Endometrial microvascular endothelial cells (primary cell): ENCODE data around the gene CCDC73. TPM values are rescaled to one million over a fixed set of nuclear protein-coding genes. Genes with fewer than 3 reads are reported as not detected.
"Not testable (repeated sequence)": the region's sequence is repeated elsewhere in the genome, so short reads cannot be mapped to it uniquely, and the experiment has no call there.

Experiments used
- in situ Hi-C: cut with HindIII; loops from 2 replicates; pipeline ENCODE4 v1.10.0; 2017; ENCODE audit warnings: low sequenced_read_pairs, low pct_unique_long_range_greater_than_20kb; ENCODE audit errors: inconsistent ontology term
- total RNA-seq: library from RNA; depleted of rRNA; stranded (reverse); fragments of >200 nt; gene quantifications from one replicate; pipeline ENCODE4 v1.2.3, GENCODE V29; 2015; ENCODE audit errors: inconsistent ontology term

CCDC73 gene
- total RNA-seq, 1 donor from 2014 or later = not detected

DNA sequence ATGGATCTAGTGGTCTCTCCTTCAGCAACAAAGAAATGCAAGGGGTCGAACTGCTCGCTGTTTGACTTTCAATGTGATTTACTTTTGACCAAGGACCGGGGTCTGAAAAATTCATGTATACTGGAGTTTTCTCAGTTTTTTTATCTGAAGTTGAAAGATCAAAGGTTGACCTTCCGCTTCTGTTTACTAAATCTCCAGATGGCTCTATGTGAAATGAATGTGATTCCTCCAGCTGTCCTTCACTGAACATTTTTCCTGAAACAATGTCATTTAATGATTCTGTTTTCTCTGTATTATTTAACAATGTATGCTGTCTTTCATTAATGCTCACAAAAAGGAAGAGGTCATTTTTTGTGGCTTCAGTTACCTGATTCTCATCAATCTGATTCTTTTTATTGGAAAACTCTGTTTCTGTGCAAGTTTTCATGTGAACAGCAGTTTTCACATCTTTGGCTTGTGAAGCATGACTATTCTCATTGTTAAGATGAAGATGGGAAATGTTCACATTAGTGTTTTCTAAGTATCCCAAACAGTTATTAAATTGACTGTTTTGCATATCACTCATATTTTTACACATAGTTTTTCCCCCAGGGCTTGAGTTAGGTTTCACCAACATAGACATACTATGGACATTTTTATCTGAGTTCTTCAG lies 180.8 kb downstream of the CCDC73 start:
- in situ Hi-C loops = no loop called here

DNA sequence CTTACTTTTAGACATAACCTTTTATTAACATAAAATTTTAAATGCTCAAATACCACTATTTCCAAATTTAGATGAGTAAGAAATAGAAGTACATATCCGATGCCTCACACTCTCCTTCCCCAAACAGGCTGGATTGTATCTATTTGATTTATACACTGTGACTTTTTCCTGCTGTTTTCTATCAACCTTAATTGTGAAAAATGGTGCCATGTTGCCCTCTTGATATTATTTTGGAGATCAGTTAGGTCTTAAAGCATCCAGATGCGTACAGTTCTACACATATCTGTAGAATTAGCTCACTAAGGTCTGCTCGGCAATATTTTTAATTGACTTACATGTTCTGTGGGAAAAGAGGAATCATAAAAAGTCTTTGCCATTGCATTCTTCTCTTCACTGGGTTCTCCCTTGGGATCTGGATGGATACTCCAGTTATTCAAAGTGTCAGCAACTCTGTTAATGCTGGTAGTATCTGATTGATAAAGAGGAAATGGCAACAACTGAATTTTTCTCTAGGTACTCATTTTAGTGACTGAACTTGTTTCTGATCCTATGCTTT lies 183.6 kb downstream of the CCDC73 start:
- in situ Hi-C loops = no loop called here

DNA sequence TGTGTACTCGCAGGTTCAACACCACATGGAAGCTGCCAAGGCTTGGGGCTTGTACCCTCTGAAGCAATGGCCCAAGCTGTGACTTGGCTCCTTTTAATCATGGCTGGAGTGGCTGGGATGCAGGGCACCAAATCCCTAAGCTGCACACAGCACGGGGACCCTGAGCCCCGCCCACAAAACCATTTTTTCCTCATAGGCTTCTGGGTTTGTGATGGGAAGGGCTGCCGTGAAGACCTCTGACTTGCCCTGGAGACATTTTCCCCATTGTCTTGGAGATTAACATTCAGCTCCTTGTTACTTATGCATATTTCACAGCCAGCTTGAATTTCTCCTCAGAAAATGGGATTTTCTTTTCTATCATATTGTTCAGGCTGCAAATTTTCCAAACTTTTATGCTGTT lies 185.6 kb downstream of the CCDC73 start:
- in situ Hi-C loops = not testable (repeated sequence)

DNA sequence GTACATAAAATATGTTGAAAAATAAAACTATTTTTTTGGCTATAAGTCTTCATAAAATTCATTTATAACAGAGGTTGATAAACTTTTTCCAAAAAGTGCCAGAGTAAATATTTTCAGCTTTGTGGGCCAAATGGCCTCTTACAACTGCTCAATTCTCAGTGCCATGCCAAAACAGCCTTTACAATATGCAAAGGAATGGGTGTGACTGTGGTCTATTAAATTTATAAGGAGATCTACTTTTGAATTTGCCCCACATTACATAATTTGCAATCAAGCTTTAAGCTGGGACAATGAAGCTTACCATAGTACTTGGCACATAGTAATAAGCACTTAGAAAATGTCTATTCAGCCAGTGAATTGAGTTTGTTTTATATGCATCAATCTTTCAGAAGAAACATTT lies 188.2 kb downstream of the CCDC73 start:
- in situ Hi-C loops = no loop called here

DNA sequence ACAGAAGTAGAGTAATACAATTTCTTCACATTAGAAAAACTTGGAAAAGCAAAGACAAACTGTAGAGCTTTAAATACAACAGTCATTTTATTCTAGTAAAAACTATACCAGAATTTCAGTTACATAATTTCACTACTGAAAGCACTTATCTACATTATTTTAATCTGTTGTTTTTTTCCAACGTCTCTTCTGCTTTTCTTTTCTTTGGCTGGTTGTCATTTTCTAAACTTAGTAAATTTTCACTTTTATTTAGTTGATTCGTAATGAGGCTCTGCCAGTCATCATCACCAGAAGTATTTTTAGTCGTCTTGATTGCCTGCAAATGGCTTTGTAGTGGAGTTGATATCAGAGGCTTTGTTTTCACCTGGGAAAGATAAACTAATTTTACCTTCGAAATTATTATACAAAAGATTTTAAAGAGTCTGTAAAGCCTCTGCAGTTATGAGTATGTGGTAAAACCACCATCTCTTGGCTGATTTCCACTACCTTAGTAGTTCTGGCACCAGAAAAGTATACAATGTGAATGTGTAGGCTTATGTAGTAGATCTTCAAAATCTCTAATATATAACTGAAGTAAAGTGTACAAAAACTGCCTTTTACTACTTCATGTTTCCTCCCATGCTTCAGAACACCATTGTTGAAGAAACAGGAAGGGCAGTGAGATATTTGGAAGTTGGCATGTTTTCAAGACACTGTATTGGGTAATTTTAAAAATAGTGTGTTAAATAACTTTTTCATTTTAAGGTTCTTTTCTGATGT lies 191.6 kb downstream of the CCDC73 start:
- in situ Hi-C loops = no loop called here

DNA sequence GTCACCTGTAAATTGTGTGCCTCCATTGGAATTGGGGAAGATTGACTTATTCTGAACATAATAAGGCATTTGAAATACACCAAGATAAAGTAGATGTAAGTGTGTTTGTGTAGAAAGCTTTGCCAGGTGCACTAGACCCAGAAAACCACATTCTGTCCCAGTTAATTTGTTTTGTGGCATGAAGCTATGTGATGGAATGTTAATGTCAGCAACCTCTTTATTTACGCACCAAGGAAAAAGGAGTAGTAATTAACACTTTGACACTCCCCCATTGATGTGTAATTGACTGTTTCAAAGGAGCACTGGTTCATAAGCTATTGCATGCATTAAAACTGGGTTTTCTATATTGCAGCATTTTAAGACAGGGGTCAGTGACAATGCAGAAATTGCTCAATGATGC lies 196.5 kb downstream of the CCDC73 start:
- in situ Hi-C loops = no loop called here

DNA sequence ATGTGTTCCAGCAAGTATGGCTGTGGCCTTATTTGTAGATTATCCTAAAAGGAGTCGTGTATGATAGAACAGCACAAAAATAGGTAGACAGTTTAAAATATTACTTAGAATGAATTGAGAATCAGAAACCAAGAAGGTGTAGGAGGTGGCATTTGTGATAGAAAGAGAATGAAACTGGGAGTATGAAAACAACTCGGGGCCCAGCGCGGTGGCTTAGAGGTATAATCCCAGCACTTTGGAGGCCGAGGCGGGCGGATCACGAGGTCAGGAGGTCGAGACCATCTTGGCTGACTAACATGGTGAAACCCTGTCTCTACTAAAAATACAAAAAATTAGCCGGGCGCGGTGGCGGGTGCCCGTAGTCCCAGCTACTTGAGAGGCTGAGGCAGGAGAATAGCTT lies 198.3 kb downstream of the CCDC73 start:
- in situ Hi-C loops = not testable (repeated sequence)

DNA sequence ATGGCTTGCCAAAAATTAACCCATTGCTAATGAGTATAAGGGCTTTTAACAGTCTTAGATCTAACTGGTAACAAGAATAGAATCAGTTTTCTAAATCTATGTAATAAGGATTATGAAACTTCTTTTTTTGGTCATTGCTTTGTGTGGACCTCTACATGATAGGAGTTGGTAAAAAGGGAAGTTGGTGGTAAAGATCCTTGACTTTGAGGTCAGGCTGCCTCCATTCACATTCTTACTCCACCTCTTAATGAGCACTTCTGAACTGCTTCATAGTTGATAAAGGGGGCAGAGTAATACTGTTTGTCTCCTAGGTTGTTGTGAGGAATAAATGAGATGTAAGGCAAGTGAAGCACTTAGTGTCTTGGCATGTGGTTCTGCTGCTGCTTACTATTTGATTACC lies 200.2 kb downstream of the CCDC73 start:
- in situ Hi-C loops = no loop called here

DNA sequence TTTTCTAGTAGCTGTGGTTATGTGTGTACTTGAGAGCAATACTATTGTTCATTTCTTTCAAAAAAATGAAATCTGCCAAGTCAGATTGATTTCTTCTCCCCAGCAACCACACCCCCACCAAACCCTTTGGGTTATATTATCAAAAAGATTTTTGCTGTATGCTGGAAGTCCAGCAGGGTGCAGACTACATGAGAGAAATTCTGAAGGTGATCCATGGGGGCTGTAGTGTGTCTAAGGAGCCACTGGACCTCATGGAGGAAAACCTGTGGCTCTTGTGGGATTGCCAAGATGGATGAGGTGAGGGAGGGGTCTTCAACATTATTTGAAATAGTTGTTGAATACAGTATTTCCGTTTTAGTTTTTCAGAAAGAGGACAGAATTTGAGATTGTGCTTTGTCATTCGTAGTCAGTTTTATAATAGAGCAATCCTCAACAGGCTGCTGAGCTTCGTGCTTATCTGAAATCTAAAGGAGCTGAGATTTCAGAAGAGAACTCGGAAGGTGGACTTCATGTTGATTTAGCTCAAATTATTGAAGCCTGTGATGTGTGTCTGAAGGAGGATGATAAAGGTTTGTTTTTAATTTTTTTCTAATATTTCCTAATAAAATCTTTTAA lies 207.8 kb downstream of the CCDC73 start:
- in situ Hi-C loops = no loop called here

DNA sequence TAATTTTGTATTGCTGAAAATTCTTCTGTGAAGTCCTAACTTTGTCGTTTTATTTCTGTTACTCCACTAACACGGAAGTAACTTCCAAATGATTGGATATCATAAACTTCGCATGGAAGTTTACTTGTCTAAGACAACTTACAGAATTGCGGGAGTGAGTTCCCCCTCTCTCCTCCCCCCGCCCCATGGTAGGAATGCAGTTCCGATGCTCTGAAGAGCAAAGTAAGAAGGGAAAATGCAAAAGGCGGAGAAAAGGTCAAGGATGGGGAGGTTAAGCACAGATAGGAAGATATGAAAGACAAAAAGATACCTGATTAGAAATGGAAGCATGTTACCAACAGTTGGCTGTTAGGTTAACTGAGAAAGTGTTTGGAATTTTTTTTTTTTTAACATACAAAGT lies 209.5 kb downstream of the CCDC73 start:
- in situ Hi-C loops = no loop called here

DNA sequence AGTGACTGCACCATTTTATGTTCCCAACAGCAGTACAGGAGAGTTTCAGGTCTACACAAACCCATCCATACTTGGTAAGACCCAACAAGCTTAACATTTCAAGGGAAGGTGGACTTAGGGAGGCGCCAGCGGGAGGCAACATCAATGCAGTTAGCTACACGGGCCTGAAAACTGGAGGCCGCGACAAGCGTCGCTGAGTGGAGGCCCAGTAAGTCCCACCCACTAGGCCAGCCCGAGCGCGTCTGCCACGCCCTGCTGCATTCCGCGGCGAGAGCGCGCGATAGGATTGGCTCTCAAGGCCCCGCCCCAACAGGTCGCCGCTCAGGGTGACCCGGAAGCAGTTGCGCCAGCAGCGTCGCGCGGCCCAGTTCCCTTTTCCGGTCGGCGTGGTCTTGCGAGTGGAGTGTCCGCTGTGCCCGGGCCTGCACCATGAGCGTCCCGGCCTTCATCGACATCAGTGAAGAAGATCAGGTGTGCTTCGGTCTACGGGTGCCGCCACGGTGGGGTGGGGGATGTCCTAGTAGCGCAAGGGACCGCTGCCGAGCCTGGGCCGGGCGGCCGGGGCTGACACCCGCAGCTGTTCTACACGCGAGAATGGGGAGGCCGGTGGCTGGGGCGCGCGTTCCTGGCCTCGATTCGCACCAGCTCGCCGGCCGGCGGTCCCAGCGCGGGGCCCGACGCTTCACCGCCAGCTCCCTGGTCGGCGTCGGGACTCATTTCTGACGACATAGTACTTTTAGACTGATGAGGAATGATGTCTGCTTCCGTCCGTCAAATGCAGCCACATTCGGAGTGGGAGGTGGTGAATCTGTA lies 210.8 kb downstream of the CCDC73 start, which contains the start of gene EIF3M:
TSS of gene EIF3M (plus strand) at position 373 of the 813 bp plus-strand sequence. CDS start at position 430, 57 bp downstream.
- in situ Hi-C loops = no loop called here

DNA sequence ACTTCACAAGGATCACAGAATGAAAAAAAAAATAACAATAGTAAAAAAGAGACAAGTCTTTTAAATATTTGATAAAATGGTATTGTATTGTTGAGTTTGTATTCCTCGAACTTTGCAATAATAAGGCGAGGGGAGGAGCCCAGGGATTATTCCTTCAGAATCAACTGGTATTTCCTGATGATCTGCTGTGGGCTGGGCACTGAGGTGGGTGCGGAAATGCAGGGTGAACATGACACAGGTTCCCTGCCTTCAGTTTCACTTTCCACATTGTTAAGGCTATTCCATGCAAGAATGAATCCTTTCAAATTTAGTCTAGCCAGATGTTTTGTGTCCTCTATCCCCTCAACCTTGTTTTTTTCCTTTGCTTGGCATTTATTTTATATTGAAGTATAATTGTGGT lies 212.9 kb downstream of the CCDC73 start:
- in situ Hi-C loops = no loop called here

DNA sequence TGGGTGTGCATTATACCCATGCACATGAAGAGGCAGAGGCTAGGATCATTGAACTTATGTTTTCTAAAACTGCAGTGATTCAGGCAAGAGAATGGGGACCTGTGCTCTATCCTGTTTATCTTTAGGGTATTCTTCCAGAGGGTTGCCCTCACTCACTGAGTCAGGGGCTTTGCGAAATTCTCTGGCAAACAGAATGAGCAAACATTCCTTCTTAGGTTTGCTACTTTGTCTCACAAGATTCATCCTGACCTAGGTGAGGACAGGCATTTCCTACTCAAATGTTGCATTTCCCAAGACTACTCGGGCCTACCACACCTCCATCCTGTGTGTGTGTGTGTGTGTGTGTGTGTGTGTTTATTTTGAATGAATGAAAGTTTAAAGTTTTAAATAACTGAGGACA lies 213.5 kb downstream of the CCDC73 start:
- in situ Hi-C loops = no loop called here

DNA sequence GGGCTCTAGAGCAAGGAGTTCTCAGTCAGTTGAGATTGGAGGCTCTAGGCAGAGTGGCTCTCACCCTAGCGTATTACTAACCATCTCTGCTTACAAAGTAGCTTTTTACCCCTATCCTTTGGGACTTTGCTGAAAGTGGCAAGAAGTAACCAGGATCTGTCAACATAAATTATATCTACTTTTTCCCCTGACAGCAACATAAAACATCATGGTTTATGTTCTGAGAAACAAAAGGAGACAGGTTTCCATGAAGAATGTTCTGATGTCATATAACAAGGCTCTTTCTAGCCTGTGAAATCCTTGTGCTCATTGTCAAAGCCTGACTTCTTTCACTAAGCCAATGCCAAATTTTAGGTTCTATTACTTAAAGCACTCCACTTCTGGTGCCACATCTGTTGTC lies 218.0 kb downstream of the CCDC73 start:
- in situ Hi-C loops = no loop called here

DNA sequence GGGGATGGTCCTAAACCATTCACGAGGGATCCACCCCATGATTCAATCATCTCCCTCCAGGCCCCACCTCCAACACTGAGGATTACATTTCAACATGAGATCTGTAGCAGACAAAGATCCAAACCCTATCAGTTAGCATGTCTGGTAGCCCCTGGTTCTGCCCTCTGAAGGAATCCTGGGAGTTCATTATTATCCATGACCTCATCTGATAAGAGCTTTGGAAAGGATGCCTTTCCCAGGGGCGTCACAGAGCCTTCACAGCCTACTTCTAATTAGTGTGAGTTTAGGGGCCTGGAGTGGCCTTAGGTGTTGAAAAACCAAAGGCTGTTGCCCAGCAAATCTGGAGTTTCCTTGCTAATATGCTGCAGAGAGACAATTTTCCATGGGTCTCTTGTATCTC lies 219.4 kb downstream of the CCDC73 start:
- in situ Hi-C loops = no loop called here

DNA sequence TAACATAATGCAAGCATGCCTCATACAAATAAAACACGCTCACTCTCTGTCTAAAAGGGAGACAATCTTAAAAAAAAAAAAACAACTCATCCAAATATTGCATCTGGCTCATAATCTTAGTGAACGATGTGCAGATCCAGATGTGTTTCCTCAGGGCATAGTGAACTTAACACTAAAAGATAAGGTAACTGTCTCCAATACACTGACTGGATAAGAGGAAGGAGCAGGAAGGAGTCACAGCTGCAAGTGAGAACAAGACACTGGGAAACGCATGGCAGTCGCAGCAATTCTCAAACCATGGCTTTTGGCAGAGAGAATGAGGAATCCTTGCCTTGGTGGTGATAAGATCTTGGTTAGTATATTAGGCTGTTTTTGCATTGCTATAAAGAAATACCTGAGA lies 220.0 kb downstream of the CCDC73 start:
- in situ Hi-C loops = no loop called here

DNA sequence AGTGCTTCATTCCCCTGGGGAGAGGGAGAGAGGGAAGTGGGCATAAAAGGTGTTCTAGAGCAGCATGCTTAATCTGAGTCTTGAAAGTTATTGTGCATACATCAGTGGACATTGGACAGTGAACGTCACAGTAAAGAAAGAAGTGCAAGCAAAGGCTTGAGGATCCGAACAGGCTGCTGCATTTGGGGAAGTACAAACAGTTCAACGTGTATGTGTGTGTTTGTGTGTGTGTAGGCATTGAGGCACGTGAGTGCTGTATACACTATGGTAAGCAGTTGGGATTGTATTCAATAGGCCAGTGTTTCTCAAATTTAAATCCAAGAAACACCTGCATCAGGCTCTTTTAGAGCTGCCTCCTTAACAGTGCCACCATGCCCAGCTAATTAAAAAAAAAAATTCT lies 221.2 kb downstream of the CCDC73 start:
- in situ Hi-C loops = no loop called here

DNA sequence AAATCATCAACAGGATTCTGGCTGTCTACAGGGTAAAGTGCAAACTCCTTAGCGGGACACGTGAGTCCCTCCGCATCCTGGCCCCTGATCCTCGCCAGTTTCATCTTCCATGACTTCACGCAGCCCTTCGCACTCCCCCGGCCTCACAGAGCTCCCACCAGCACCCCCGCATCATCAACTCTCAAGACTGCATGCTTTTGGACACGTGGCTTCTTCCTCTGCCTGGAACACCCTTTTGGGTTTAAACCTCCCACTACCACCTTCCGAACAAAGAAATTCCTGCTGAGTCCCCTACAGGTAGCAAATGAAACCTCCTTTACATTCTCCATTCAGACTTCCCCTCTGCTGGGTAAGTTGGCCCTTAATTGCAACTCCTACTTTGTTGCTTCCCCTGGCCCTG lies 223.4 kb downstream of the CCDC73 start:
- in situ Hi-C loops = no loop called here

DNA sequence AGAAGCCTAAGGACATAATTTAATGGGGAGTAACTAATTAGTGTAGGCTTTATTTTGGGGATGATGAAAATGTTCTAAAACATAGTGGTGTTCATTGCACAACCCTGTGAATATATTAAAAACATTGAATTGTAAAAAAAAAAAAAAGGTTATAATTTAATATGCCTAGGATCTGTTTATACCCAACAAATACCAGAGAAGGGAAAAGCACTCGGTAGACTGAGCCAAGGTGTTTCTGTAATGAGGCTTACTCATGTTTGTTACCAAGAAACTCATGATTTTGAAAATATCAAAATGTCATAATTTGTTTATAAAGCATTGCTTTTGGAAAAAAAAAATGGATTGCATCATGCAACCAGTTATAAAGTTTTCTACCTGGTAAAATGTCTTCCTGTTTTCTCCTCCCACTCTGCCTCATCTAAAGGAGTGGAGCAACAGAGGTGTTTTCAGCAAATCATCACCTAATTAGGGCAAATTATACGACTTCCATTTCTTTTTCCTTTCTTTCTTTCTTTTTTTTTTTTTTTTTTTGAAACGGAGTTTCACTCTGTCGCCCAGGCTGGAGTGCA lies 225.1 kb downstream of the CCDC73 start:
- in situ Hi-C loops = no loop called here
